Measurements from ENCODE around the gene NSD2.

- TF ChIP-seq CTCF (IDR thresholded peaks at IDR 0.05; ENCODE audit: insufficient read depth, low read length, poor library complexity, severe bottlenecking) = no peak
- no peak for TF ChIP-seq EZH2phosphoT487 (conservative IDR thresholded peaks at IDR 0.05; ENCODE audit: low read length)
Measured at GRCh38 chr4:1854752-1855151, 16.4 kb upstream of the NSD2 start.

All from SU-DHL-6 (cell line).